Activated CD4-positive, CD25-positive, alpha-beta regulatory T cell treated with anti-CD3 and anti-CD28 coated beads, Interleukin-2, amount 50 U/mL, for 72 hours (primary cell): ENCODE measurements around the gene FAHD2B.
"Not testable (repeated sequence)": the region's sequence is repeated elsewhere in the genome, so short reads cannot be mapped to it uniquely, and the experiment has no call there.

Experiments used
- DNase-seq: peaks from one replicate; pipeline ENCODE4 v3.0.0; 2021

Gene FAHD2B

GRCh38 chr2:97067279-97068004 lies 27.2 kb downstream of the FAHD2B start:
- no peak for DNase-seq

DNA sequence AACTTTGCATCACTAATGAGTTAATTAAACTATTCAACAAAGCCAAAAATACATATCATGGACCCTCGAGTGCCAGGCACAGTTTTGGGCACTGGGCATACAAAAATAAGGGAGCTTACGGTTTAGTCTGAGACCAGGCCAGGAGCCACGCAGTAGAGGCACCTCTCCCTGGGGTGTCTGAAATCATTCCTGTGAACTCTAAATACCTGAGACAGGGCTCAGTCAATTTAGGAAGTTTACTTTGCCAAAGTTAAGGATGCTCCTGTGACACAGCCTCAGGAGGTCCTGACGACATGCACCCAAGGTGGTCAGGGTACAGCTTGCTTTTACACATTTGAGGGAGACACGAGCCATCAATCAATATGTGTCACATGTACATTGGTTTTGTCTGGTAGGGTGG lies 28.7 kb downstream of the FAHD2B start:
- not testable (repeated sequence) for DNase-seq

DNA sequence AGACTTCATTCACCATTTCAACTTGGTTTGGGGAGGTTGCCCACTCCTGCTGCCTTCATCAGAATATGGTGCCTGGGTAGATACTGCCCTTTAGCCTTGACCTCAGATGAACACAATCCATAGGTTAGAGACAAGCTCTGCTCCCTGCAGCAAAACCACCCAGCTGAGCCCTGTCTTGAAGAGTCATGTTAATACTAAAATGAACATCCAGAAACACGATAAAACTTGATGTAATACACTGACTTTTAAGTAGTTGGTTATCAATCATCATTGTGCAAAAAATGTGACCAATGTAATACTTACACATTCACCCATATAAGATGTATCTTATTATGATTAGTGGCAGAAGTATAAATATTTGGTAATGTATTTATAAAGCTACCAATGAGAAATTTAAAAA lies 32.7 kb downstream of the FAHD2B start:
- DNase-seq = not testable (repeated sequence)

- DNase-seq = not testable (repeated sequence)
Measured at GRCh38 chr2:97059782-97060181, 34.9 kb downstream of the FAHD2B start.

- not testable (repeated sequence) for DNase-seq
Measured at GRCh38 chr2:97056150-97056549, 38.5 kb downstream of the FAHD2B start.

- DNase-seq = not testable (repeated sequence)
Measured at GRCh38 chr2:97050032-97050431, 44.6 kb downstream of the FAHD2B start.

- not testable (repeated sequence) for DNase-seq
Measured at GRCh38 chr2:97048448-97048847, 46.2 kb downstream of the FAHD2B start.

DNA sequence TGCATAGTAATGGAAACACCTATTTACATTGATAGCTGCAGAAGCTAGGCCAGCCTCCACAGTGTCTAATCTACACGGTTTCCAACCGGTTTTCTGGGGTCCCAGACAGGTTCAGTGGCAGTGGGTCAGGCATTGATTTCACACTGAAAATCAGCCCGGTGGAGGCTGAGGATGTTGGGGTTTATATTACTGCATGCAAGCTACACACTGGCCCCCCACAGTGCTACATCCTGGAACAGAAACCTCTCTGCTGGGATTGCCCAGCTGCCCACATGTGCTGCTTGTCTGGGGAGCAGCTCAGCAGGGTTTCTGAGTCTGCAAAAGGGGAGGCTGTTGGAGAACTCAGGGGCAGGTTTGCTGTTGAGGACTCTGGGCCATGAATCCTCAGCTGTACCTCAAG lies 48.0 kb downstream of the FAHD2B start:
- DNase-seq = not testable (repeated sequence)

- not testable (repeated sequence) for DNase-seq
Measured at GRCh38 chr2:97045895-97046499, 48.7 kb downstream of the FAHD2B start.
